HG03175 (cell line): ENCODE data around the gene DEGS2.

Source experiments
- ATAC-seq: cut with Tn5 transposase; IDR thresholded peaks from one replicate; pipeline ENCODE4 v1.9.1; 2021; ENCODE audit warnings: mild to moderate bottlenecking, moderate library complexity; ENCODE audit not compliant: unreplicated experiment

Gene DEGS2

DNA sequence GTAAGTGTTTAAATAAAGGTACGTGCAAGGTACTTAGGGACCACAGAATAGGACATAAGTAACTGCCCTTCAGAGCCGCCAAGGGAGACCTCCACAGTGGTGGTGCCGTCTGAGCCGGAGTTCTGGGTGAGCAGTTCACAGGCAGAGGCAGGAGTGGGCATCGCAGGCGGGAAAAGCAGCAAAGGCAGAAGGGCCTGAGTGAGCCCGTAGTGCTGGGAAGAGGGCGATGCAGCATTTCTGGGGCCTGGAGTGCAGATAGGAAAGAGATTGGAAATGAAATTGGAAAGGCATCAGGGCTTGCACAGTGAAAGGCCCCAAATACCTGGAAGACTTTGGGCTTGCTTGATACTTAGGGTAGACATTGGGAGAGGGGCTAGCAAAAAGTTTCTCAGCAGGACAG, 61.3 kb downstream of the DEGS2 start:
- no peak for ATAC-seq

DNA sequence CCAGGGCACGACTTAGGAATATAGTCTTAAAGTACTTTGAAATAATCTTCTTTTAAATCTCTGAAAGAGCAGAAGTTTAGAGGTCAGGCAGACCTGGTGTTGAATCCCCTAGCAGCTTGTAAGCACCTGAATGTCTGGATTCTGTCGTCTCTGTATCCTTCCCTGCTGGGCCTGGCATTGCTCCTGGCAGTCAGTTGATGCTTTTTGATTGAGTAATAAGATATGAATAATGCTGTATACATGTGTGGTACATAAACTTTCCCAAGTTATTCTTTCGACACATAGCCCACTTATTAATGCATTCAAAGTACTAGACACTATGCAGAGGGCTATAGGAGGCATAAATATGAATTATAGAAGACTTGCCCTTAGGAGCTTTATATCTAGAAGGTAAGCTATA, 62.8 kb downstream of the DEGS2 start:
- ATAC-seq = no peak
